Measurements from ENCODE around the gene MRPS14.

DNA sequence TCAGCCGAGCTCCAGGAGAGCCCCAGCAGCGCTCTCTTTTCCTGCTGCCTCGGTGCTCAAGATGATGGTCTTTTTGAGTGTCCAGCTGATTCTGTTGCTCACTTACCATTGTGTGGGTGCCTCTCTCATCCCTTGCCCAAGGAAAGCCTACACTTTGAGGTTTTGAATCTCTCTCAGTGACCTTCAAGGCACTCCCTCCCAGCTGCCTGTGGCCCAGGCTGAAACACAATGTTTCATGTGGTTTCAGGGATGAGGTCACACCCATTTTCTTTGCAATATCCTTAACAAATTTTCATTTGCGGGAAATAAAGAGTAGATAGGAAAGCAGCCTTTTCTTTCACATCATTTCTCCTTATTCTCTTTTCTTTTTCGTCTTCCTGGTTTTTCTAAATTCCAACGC, 12.6 kb upstream of the MRPS14 start:
- no peak for TF ChIP-seq EZH2 (IDR thresholded peaks at IDR 0.05; ENCODE audit: insufficient read depth, low read length)
- TF ChIP-seq, protein P1, sequence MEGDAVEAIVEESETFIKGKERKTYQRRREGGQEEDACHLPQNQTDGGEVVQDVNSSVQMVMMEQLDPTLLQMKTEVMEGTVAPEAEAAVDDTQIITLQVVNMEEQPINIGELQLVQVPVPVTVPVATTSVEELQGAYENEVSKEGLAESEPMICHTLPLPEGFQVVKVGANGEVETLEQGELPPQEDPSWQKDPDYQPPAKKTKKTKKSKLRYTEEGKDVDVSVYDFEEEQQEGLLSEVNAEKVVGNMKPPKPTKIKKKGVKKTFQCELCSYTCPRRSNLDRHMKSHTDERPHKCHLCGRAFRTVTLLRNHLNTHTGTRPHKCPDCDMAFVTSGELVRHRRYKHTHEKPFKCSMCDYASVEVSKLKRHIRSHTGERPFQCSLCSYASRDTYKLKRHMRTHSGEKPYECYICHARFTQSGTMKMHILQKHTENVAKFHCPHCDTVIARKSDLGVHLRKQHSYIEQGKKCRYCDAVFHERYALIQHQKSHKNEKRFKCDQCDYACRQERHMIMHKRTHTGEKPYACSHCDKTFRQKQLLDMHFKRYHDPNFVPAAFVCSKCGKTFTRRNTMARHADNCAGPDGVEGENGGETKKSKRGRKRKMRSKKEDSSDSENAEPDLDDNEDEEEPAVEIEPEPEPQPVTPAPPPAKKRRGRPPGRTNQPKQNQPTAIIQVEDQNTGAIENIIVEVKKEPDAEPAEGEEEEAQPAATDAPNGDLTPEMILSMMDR (IDR thresholded peaks at IDR 0.05; ENCODE audit: insufficient read depth, low read depth, low read length), result no peak
